ENCODE results near the gene TBX3.

DNA sequence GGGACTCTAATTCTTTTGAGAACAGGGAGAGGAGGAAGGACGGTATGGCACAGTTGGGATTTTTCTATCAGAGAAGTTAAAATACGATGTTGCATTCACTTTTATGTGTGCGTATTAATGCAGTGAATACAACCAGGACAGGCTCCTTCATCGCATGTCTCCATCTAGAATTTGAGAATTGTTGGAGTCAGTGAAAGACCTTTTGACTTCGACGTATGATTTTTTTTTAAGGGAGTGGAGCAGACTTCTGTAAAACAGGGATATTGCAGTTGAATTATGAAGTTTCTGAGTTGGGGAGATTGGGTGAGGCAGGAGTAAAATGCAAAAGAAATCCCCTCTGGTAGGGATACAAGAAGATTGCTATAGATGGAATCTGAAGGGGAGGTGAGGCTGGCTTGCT, 9.6 kb upstream of the TBX3 start:
- no peak for TF ChIP-seq EZH2phosphoT487 (IDR thresholded peaks at IDR 0.05)
- no peak for TF ChIP-seq EZH2 (IDR thresholded peaks at IDR 0.05)
- TF ChIP-seq, protein P1, sequence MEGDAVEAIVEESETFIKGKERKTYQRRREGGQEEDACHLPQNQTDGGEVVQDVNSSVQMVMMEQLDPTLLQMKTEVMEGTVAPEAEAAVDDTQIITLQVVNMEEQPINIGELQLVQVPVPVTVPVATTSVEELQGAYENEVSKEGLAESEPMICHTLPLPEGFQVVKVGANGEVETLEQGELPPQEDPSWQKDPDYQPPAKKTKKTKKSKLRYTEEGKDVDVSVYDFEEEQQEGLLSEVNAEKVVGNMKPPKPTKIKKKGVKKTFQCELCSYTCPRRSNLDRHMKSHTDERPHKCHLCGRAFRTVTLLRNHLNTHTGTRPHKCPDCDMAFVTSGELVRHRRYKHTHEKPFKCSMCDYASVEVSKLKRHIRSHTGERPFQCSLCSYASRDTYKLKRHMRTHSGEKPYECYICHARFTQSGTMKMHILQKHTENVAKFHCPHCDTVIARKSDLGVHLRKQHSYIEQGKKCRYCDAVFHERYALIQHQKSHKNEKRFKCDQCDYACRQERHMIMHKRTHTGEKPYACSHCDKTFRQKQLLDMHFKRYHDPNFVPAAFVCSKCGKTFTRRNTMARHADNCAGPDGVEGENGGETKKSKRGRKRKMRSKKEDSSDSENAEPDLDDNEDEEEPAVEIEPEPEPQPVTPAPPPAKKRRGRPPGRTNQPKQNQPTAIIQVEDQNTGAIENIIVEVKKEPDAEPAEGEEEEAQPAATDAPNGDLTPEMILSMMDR (IDR thresholded peaks at IDR 0.05): no peak
